HG02571 (cell line): ENCODE results near the gene MMP15.
"Not testable (repeated sequence)": the region's sequence is repeated elsewhere in the genome, so short reads cannot be mapped to it uniquely, and the experiment has no call there.

ENCODE experiments used
- ATAC-seq: cut with Tn5 transposase; IDR thresholded peaks from one replicate; pipeline ENCODE4 v1.9.1; 2021; ENCODE audit warnings: mild to moderate bottlenecking, moderate library complexity; ENCODE audit not compliant: unreplicated experiment

Gene MMP15

DNA sequence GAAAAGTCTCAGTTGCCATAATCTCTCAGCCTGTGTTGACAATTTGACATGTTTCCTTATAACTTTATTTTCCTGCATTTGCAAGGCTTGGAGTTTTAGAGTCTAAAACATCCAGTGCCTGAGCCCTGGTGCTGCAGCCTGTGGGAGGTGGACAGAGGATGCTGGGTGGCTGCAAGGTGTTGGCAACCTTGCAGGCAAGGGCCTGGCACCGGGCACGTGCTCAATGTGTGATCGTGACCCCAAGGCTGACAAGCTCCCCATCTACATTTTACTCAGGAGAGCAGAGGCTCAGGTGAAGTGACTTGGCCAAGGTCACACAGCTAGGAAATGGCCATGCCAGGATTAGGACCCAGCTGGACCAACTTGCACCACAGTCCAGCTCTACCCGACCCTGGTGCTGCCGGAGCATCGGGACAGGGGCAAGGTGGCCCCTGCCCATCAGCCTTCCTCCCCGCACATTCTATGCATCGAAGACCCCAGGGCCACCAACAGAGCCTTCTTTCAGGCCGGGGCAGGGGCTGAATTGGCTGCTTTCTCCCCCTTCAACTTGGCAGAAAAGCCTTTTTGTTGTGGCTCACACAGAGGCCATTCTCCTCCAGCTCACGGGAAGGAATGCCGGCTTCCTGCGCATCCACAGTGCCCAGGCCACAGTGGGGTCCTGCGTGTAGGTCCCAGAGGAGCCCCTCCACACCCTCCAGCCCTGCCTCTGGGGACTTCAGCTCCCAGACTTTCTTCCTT lies 23.1 kb downstream of the MMP15 start:
- ATAC-seq = no peak

DNA sequence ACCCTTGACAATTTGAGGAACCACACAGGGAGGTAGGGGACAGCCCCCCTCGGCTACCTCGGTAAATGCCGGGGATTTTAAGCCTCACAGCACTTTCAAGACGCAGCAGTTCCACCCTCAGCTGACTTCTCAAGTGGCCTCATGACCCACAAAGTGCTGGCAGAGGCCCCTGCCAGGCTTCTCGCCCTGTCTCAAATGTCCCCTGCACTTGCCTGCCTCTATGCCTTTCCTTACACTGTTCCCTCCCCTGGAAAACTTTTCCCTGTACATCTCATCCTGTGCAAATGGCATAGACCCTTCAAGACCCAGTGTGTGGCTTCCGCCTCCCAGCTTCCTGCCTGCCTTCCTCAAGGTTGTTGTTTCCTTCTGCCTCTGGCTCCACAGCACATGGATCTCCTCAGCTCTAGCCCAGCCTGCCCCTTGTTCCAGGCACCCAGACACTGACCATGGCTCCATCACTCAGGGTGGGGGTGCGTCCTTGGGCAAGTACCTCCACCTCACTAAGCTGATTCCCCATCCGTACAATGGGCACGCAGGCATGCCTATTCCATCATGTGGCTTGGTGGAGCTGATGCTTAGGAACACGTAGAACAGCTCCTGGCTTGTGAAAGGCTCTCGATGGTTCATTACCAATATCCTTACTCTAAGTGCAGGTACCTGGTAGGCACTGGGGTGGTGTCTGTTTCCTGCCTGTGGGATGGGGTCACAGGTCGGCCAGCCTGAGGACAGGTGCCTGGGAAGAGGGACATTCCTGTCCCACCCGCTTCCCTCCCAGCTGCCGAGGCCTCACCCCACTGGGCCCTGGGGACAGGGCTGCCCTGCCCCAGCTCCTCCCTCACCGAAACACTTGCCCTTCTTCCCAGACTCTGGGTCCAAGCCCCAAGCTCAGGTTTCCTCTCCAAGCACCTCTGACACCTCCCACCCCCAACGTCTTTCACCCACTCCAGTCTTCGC lies 24.0 kb downstream of the MMP15 start:
- ATAC-seq = no peak

DNA sequence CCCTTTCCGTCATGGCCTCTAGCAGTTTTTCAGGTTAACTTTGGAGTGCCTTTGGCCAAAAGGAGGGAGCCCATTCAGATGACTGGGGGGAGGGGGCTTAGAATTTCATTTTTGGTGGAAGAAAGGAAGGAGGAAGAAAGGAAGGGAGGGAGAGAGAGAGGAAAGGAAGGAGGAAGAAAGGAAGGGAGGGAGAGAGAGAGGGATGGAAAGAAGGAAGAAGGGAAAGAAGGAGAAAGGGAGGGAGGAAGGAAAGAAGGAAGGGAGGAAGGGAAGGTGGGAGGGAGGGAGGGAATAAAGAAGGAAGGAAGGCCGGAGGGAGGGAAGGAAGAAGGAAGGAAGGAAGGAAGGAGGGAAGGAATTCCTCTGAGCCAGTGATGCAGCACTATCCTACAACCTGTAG lies 25.7 kb downstream of the MMP15 start:
- ATAC-seq = no peak

DNA sequence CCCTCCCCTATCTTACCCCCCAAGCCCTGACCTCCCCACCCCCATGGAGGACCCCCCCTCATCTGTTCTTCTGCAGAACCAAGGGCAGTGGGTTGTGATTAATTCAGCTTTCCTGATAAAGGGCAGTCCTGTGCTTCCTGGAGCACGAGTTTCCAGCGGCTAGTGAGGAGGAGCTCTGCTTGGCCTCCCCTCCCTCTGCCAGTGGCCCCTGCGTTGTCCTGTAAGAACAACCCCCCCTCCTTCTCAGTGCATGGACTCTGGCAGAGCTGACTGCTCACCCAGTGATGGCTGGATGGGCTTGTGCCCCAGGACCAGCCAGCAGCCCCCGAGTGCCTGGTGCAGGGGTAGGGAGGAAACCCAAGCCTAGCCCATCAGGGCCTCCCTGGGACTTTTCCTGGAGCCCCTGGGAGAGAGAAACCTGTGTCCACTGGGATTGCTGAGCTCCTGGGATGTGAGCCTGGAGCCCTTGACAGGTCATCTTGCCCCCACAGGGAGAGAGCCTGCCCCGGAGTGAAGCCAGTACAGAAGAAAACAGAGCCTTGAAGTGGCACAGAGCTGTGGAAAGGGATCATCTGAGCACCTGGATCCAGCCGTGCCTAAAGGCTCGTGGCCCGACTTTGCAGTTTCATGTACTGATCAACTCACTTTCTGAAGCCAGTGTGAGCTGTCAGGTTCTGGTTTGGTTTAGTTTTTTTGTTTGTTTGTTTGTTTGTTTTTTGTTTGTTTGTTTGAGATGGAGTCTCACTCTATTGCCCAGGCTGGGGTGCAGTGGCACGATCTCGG lies 26.5 kb downstream of the MMP15 start:
- ATAC-seq = no peak

DNA sequence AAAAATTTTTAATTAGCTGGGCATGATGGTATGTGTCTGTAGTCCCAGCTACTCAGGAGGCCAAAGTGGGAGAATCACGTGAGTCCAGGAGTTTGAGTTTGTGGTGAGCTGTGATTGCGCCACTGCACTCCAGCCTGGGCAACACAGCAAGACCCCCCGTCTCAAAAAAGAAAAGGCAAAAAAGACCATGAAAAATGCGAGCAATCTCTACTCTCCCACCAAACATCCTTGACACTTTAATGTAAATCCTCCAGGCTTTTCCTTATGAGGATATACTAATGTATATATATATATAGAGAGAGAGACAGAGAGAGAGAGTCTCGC lies 28.1 kb downstream of the MMP15 start:
- no peak for ATAC-seq

DNA sequence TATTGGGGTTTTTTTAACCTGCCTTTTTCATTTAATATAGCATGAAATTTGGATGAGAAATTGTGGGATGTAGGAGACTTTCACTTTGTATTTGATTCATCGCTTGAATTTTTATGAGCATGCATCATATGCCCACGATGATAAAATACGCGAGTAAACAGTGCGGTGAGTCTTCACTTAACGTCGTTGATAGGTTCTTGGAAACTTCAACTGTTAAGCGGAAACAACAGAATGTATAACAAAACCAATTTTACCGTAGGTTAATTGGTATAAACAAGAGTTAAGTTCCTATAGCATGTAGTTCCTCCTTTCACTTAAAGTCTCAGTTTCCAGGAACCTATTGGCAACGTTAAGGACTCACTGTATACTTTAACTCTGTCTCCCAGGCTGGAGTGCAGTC lies 28.7 kb downstream of the MMP15 start:
- ATAC-seq = no peak

DNA sequence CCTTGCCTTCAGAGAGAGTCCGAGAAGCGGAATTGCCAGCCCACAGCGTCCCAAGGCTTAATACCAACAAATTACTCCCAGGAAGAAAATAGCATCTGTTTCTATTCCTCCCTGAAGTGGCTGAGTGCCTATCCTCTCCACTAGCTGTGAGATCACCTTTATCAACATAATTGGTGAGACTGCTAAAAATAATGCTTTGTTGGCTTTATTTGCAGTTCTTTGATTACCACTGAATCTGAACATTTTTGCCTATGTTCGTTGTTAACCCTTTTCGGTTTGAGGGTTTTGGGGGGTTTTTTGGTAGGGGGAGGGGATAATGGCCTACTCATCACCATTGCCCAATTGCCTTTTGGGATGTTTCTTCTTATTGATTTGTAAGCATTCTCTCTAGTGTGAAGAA lies 31.0 kb downstream of the MMP15 start:
- ATAC-seq = no peak

DNA sequence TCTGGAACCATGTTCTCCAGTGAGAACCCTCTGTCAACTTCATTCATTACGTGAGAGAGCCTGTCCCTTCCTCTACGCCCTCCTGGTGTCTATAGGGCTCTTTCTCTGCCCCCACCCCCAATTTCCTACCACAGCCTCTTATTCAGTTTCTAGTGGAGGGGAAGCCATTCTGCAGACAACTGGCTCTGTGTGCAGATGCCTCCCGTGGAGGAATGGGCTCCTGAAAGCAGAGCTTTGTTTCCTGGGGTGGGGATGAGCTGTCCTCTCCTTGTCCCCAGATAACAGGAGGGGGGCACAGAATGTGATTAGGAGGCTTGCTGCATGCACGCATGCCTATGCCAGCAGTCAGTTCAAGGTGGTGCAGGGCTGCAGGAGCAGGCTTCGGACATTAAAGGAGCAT lies 31.6 kb downstream of the MMP15 start:
- ATAC-seq = no peak

DNA sequence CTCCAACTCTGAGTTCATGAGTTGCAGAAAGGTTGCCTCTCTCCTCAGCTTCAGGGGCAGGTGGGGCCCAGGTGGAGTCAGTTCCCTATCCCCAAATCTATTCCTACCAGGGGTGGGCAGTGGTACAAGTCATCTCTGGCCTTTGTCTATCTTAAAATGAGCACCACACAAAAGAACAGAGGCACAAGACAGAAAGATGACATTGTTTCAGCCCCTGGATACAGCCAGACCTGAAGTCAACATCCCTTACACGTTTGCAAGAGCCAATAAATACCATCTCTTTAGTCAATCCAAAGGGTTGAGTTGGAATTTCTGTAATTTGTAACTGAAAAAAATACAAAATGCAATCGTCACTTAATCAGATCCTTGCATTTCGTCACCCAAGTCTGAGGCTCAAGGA lies 32.2 kb downstream of the MMP15 start:
- ATAC-seq = no peak

DNA sequence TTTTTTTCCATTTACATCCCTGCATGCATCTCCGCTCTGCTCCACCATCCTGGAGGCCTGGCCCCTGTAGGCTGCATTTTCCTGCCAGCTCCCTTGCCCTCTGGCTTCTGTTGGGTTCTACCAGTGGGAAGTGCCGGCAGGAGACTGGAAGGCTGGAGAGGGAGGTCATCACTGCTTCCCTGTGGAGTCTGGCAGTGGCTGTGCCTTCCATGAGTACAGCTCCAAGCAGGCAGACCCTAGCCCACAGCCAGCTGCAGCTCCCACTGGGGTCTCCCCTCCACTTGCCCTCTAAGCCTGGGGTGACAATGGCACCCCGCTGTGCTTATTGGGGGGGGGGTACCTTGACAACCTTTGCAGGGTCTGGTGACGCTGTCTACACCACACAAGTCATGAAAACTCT lies 37.3 kb downstream of the MMP15 start:
- ATAC-seq = no peak

DNA sequence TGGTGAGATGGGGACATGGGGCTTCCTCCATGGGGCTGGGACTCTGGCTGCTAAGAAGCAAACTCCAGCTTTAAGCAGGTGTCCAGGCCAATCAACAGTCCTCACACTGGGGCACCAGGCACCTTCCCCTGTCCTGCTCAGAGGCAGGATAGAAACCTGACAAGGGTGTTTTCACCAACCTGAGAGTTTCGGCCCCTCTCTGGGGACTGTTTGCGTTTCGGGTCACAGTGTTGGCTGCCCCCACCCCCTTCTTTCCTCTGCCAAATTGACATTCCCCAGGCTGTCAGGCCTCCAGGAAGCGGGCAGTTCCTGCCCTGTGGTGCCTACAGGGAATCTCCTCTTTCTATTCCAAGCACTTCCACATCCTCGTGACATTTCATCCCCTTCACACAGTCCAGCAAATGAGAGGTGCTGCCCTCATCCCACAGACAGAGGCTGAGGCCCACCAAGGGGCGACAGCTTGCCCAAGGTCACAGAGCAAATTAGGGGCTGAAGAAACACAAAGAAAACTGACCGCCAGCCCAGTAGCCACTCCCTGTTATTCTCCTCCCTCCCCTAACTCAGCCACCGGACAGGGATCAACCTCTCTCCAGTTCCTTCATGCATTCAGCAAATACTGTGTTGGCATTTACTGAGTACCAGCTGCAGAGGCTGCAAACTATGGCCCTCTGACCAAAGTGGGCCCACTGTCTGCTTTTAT lies 38.0 kb downstream of the MMP15 start:
- ATAC-seq = no peak

DNA sequence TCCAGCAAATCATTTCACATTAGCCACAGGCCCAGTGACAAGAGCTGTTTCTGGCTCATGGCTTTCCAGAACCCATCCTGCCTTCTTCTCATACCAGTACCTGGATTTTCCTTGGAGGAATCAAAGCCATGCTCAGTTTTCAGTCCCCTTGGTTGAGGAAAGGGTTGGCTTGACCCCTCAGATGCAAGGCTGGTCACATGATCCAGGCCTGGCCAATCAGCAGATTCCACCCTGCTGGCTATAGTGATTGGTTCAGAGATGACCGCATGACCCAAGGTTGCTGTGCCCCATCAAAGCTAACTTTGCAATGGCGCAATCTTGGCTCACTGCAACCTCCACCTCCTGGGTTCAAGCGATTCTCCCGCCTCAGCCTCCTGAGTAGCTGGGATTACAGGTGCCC lies 45.0 kb downstream of the MMP15 start:
- no peak for ATAC-seq

DNA sequence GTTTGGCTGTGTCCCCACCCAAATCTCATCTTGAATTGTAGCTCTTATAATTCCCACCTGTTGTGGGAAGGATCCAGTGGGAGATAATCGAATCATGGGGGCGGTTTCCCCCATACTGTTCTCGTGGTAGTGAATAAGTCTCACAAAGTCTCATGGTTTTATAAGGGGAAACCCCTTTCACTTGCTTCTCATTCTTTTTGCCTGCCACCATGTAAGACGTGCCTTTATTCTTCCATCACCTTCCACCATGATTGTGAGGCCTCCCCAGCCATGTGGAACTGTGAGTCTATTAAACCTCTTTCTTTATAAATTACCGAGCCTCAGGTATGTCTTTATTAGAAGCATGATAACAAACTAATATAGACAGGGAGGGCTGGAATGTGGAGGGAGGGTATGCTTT lies 46.6 kb downstream of the MMP15 start:
- ATAC-seq = not testable (repeated sequence)

DNA sequence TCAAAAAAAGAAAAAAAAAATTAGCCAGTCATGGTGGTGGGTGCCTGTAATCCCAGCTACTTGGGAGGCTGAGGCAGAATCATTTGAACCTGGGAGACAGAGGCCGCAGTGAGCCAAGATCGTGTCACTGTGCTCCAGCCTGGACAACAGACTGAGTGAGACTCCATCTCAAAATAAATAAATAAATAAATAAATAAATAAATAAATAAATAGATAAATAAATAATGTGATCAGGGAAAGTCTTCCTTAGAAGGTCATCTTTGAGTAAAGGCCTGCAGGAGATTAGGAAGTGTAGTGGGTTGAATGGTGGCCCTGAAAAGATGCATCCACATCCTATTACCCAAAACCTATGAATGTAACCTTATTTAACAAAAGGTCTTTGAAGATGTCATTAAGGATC lies 47.5 kb downstream of the MMP15 start:
- not testable (repeated sequence) for ATAC-seq

DNA sequence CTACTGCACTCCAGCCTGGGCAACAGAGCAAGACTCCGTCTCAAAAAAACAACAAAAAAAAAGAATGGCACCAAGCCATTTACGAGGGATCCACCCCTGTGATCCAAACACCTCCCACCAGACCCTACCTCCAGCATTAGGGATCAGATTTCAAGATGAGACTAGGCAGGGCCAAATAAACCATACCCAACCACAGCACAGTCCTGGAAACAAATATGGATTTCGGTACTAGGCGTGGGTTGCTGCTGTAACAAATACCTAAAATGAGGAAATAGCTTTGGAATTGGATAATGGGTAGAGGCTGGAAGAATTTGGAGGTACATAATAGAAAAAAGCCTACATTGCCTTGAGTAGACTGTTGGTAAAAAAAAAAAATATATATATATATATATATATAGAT lies 49.1 kb downstream of the MMP15 start:
- ATAC-seq = no peak

DNA sequence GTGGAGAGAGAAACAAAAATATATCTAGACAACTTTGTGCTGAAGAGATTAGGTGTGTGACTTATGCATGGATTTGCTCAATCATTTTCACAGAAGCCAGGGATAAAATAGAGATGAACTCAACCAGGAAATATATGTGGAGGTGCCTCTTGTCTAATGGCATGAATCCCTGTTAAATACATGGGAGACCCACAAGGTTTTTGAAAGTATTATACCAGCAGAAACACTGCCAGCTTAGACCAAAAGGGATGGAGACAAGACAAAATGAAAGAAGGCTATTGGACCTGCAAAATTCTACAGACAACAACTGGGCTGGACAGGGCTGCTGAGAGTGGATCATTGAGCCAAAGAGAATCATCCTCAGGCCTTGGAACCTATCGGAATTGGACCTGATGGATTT lies 51.0 kb downstream of the MMP15 start:
- no peak for ATAC-seq

DNA sequence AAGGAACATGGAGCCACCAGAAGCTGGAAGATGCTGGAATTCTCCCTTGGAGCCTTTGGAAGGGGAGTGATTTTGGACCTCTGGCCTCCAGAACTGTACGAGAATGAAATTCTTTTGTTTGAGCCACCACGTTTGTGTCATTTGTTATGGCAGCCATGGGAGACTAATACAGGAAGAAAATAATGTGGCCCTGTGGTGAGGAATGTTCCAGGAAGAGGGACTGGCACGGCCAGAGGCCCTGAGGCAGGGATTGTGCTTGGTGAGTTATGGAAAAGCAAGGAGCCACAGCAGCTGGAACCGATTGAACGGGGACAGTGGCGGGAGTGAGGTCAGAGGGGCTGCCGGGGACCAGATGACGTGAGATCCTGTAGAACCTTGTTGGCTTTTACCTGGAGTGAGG lies 52.2 kb downstream of the MMP15 start:
- no peak for ATAC-seq

DNA sequence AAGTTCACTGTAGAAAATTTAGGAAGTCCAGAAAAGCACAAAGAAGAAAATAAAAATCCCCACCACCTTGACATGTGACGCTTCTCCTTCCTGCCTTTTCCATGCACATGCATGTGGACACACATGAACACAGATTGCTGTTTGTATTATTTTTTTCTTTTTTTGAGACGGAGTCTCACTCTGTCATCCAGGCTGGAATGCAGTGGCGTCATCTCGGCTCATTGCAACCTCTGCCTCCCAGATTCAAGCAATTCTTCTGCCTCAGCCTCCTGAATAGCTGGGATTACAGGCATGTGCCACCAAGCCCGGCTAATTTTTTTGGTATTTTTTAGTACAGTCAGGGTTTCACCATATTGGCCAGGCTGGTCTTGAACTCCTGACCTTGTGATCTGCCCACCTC lies 55.1 kb downstream of the MMP15 start:
- ATAC-seq = not testable (repeated sequence)

DNA sequence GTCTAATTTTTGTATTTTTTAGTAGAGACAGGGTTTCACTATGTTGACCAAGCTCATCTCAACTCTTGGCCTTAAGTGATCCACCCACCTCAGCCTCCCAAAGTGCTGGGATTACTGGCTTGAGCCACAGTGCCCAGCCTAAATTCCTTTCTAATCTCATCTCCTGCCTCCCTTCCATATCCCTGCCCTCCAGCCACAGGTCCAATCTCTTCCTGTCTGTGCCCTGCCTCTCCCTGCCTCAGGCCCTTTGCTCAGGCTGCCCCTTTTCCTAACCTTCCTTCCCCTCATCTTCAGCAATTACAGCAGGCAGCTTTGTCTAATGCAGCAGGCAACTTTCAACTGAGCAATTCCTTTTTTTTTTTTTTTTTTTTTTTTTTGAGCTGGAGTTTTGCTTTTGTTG lies 56.8 kb downstream of the MMP15 start:
- ATAC-seq = no peak

DNA sequence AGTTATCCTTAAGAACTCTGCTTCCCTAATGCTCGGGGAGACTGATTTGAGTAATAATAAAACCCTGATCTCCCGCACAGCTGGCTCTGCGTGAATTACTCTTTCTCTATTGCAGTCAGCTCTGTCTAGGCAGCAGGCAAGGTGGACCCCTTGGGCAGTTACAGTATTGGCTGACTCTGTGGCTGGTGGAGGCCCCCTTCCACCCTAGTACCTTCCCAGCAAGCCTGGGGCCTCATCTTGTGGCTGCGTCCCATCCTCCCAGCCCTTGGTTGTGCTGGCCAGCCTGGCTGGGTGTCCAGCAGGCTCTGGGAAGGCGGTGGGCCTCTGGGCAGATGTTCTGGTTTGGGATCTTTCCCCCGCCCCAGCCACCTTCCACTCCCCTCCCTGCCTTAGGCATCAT lies 59.1 kb downstream of the MMP15 start:
- ATAC-seq = no peak

DNA sequence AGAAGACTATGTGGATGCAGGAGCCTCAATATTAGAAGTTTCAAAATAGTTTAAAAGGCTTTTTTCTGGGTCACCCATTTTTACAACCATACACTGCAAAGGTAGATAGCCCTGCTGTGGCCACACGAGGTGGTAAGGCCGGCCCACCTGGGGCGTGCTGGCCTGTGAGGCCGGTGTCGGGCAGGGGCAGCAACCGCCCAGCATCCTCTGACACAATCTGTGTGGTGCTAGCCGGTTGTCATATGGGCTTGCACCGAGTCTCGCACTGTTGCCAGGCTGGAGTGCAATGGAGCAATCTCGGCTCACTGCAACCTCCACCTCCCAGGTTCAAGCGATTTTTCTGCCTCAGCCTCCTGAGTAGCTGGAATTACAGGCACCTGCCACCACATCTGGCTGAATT lies 59.6 kb downstream of the MMP15 start:
- no peak for ATAC-seq
